Gastroesophageal sphincter (tissue), 3 donors: ENCODE data around the gene GNAQ.

Experiments used
- EP300 ChIP-seq: sonication (generic); formaldehyde crosslinking; IDR thresholded peaks from one replicate; pipeline ENCODE4 v1.6.1; 2017; ENCODE audit warnings: antibody characterized with exemption, mild to moderate bottlenecking
- POLR2AphosphoS5 ChIP-seq: sonication (generic); formaldehyde crosslinking; IDR thresholded peaks from one replicate; pipeline ENCODE4 v1.6.1; 2017; ENCODE audit warnings: antibody characterized with exemption
- TF ChIP-seq, protein P1 (sequence below), 4 experiments: fragments of 200-600 bp in 2 of 4; fragments of 450-650 bp in 2 of 4; sonication (generic) in 1 of 4; IDR thresholded peaks; one replicate each; pipeline ENCODE4 v1.5.1; 2017 to 2019; ENCODE audit warnings: antibody characterized with exemption in 4 of 4, mild to moderate bottlenecking in 2 of 4, moderate library complexity in 2 of 4

DNA sequence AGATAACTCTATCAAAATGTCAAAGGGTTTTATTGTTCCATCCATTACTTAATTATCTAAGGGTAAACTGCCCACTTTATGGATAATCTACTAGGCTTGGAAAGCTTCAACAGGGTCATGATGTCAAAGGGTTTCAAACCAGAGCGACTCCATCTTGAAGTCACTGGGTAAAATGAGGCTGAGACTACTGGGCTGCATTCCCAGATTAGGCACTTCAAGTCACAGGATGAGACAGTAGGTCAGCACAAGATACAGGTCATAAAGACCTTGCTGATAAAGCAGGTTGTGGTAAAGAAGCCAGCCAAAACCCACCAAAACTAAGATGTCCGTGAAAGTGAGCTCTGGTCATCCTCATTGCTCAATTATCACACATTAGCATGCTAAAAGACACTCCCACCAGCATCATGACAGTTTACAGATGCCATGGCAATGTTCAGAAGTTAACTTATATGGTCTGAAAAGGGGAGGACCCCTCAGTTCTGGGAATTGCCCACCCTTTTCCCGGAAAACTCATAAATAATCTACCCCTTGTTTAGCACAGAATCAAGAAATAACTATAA, 138.6 kb downstream of the GNAQ start:
- TF ChIP-seq, protein P1, sequence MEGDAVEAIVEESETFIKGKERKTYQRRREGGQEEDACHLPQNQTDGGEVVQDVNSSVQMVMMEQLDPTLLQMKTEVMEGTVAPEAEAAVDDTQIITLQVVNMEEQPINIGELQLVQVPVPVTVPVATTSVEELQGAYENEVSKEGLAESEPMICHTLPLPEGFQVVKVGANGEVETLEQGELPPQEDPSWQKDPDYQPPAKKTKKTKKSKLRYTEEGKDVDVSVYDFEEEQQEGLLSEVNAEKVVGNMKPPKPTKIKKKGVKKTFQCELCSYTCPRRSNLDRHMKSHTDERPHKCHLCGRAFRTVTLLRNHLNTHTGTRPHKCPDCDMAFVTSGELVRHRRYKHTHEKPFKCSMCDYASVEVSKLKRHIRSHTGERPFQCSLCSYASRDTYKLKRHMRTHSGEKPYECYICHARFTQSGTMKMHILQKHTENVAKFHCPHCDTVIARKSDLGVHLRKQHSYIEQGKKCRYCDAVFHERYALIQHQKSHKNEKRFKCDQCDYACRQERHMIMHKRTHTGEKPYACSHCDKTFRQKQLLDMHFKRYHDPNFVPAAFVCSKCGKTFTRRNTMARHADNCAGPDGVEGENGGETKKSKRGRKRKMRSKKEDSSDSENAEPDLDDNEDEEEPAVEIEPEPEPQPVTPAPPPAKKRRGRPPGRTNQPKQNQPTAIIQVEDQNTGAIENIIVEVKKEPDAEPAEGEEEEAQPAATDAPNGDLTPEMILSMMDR (IDR thresholded peaks at IDR 0.05), result no peak
- TF ChIP-seq POLR2AphosphoS5, result no peak
- TF ChIP-seq EP300, result no peak
